ENCODE results near the gene CAMTA1.

DNA sequence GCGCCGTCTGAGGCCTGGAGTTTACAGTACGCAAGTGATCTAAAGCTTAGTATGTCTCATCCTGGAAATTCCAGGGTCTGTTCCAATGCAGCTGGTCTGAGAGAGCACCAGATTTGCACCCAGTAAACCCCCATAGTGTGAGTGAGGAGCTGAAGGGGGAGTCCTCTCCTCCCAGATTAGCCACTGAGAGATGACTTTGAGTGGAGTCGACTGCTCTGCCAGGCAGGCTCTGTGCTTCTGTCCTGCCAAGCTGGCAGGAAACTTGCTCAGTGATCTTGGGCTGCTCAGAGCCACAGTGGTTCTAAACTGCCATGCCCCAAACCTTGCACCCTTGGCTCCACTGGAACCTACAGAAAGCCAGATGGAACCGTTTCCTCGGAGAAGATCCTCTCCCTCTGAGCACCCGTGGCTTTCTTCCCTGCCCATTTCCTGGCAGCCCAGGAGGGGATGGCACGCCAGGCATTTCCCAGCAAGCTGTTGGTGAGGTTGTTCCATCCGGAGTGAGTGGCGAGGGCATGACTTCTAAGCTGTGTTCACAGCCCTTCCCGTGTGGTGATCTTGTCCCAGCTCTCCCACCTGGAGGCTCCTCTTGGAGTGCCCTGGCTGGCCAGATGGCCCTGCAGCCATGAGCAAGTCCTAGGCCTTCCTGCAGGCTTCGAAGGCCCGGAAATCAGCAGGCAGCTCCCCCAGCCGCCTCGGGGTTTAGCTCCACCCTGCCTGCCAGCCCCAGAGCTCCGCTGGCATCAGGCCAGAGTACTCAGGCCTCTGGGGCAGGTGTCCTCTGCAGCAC lies 859.9 kb downstream of the CAMTA1 start:
- TF ChIP-seq, protein P1, sequence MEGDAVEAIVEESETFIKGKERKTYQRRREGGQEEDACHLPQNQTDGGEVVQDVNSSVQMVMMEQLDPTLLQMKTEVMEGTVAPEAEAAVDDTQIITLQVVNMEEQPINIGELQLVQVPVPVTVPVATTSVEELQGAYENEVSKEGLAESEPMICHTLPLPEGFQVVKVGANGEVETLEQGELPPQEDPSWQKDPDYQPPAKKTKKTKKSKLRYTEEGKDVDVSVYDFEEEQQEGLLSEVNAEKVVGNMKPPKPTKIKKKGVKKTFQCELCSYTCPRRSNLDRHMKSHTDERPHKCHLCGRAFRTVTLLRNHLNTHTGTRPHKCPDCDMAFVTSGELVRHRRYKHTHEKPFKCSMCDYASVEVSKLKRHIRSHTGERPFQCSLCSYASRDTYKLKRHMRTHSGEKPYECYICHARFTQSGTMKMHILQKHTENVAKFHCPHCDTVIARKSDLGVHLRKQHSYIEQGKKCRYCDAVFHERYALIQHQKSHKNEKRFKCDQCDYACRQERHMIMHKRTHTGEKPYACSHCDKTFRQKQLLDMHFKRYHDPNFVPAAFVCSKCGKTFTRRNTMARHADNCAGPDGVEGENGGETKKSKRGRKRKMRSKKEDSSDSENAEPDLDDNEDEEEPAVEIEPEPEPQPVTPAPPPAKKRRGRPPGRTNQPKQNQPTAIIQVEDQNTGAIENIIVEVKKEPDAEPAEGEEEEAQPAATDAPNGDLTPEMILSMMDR (IDR thresholded peaks at IDR 0.05), result no peak
- no peak for TF ChIP-seq POLR2AphosphoS5 (IDR thresholded peaks at IDR 0.05)

Data from prostate gland (tissue), 2 donors.